A172 (cell line): Measurements from ENCODE around the gene CTDSPL2. TPM values are rescaled to one million over a fixed set of nuclear protein-coding genes. Genes with fewer than 3 reads are reported as not detected.
"Not testable (repeated sequence)": the region's sequence is repeated elsewhere in the genome, so short reads cannot be mapped to it uniquely, and the experiment has no call there.

Experiments
- DNase-seq: peaks from one replicate; pipeline ENCODE4 v3.0.0-alpha.2; 2015; ENCODE audit warnings: low spot score
- total RNA-seq: library from RNA; depleted of rRNA; stranded (reverse); fragments of >200 nt; shearing (Covaris generic); gene quantifications from 2 replicates; pipeline ENCODE4 v1.2.3, GENCODE V29; 2014

CTDSPL2 gene
- total RNA-seq, 1 experiment from 2014 or later = 48.7 TPM

GRCh38 chr15:44485880-44486279, 58.5 kb downstream of the CTDSPL2 start:
- no peak for DNase-seq

DNA sequence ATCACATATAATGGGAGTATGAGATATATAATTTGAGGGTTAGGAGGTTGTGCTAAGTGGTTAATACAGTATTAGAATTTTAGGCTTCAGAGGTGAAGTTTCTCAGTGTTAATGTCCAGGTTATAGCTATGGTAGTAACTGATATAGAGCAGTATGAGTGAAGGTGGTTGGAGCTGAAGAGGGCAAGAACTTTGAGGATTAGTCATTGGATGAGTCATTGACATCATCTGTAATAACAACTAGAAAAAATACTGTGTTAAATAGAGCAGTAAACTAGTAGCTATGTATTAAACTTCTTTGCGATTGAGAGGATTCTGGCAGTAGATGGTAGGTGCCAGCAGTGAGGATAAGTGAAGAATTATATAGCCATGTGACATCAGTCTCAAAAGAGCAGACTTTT, 62.0 kb downstream of the CTDSPL2 start:
- peak; percentile 88 for DNase-seq

- no peak for DNase-seq
Observed at GRCh38 chr15:44490622-44491021, 63.2 kb downstream of the CTDSPL2 start.

GRCh38 chr15:44492040-44492439, 64.6 kb downstream of the CTDSPL2 start:
- DNase-seq = no peak

GRCh38 chr15:44492672-44493071, 65.2 kb downstream of the CTDSPL2 start:
- no peak for DNase-seq

DNA sequence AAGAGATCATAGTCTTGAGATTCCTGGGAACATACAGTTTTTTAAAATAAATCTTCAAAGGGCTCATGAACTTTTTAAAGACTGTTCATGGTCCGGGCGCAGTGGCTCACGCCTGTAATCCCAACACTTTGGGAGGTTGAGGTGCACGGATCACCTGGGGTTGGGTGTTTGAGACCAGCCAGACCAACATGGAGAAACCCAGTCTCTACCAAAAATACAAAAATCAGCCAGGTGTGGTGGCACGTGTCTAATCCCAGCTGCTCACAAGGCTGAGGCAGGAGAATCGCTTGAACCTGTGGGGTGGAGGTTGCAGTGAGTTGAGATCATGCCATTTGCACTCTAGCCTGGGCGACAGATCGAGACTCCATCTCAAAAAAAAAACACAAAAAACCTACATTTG, 68.1 kb downstream of the CTDSPL2 start:
- DNase-seq = no peak

DNA sequence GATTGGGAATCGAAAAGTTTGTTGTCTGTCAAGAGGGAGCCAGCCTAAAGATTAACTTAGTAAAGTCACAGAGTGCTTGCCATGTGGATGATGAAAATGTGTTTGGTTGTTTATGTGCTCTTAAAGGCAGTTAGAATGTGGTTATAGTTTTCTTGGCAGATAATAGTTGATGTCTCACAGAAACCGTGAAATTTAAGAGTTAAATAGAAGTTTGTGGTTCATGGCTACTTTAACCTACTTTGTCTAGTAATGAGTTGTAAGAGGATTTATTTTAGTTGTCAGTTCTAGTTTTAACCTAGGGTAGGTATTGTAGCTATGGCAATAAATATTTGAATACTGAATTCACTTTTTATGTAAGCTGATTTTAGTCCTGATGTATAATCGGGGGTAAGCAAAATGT, 73.1 kb downstream of the CTDSPL2 start:
- no peak for DNase-seq

DNA sequence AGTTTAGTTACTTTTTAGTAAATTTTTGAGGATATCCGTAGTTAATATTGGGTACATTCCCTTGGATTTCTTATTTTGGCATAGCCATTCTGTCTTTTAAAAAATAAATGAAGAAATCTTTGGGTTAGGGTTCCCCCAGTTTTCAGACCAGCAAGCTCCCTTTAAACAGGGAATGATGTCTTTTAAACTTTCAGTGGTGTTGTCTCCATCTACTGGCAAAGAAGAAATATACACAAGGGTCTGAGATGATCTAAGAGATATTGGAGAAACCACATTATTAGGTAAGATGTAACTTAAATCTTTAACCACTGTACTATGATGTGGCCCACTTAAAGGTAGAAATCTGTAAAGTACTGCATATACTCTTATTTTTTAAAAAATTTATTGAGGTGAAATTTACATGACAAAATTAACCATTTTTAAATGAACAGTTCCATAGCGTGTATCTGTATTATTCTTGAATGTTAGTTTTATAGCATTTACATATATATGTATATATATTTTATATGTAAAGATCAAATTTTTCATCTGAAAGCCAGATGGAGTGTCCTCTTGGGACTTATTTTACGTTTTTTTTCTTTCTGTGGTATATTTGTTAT, 74.4 kb downstream of the CTDSPL2 start:
- peak; percentile 26 for DNase-seq

- DNase-seq = no peak
Observed at GRCh38 chr15:44516436-44516835, 89.0 kb downstream of the CTDSPL2 start.

DNA sequence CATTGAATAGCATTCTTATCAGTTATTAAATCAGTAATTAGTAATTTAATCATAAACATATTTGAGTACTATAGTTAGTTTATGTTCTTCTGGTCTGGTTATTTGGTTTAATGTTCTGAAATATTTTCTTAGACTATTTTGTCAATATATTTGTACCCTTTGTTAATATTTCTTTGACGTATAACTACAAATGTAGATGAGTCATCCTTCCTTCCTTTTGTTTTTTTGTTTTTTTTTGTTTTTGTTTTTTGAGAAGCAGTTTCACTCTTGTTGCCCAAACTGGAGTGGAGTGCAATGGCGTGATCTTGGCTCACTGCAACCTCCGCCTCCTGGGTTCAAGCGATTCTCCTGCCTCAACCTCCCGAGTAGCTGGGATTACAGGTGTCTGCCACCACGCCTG, 92.1 kb downstream of the CTDSPL2 start:
- DNase-seq = no peak

- DNase-seq = no peak
Observed at GRCh38 chr15:44525018-44525417, 97.6 kb downstream of the CTDSPL2 start.

DNA sequence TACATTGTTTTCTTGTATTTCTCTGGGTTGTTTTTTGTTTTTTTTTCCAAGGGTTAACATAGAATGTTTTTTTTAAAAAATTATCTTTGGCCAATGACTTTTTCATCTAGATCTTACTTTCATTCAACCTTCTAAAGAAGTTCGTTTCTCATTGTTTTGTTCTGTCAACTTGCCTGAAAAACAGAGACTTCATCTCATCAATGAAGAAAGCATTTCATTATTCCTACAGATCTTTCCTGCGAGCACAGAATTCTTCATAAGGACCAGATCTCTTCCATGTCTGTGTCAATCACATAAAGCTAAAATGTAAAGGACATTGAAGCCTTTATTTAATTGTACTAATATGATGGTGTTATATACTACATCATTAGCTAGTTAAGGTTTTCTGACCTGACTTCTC, 99.8 kb downstream of the CTDSPL2 start:
- DNase-seq = no peak

GRCh38 chr15:44529864-44530604, 102.6 kb downstream of the CTDSPL2 start:
- DNase-seq = no peak

DNA sequence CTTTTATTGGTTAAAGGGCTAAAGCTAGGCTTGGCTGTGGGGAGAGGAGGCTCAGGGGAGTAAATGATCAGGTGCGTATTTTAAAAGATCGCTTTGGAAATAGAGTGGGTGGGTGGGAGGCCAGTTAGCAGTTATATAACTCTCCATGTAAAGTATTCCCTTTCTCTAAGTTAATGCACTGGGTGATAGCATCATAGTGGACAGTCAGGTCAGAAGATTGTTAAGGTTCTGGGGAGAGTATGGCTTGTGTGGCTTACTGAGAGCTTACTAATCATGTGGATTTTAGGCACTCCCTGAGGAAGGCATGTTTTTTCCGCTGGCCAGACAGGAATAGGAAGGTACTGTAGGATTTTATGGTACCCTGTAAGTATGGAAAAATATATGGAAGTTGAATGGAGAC, 103.2 kb downstream of the CTDSPL2 start:
- no peak for DNase-seq

- not testable (repeated sequence) for DNase-seq
Observed at GRCh38 chr15:44532275-44532674, 104.8 kb downstream of the CTDSPL2 start.

DNA sequence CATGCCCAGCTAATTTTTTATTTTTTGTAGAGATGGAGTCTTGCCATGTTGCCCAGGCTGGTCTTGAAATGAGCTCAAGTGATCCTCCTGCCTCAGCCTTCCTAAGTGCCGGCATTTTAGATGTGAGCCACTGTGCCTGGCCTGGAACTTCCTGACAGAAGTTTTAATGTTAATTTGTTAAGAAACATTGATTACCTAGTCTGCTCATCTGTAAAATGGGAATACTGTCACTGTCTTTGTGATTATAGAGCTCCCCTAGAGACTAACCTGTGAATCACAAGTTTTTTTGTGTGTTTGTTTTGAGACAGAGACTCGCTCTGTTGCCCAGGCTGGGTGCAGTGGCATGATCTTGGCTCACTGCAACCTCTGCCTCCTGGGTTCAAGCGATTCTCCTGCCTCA, 105.3 kb downstream of the CTDSPL2 start:
- DNase-seq = no peak

- no peak for DNase-seq
Observed at GRCh38 chr15:44535092-44535491, 107.7 kb downstream of the CTDSPL2 start.

GRCh38 chr15:44535523-44536301, 108.3 kb downstream of the CTDSPL2 start:
- peak; percentile 34 for DNase-seq

DNA sequence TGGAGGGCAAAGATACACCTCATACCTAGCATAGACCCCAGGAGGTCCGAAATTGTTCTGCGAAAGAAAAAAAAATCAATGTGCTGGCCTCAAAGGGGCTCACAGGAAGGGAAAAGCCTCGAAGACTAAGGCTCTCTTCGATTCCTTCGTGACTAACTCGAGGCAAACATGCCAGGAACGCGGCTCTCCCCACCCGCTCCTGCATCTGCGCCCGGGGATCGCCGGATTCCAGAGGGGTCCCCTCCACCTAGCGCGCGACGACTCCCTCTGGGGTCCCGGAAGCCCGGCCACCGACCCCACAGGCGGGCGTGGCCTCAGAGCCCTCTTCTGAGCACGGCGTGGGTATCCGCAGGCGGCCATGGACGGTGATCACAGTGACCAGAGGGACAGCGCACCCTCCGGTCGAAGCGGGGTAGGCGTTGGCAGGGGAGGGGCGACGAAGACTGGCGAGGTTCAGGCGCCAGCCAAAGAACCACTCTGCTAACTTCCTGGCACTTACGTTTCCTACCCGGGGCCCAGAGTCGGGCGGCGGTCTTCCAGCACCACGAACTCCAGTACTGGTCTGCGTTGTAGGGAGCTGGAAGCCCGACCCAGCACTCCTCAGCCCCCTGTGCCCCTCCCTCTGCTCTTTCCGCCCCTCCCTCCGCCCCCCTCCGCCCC, 109.0 kb downstream of the CTDSPL2 start:
- DNase-seq = peak; percentile 89

DNA sequence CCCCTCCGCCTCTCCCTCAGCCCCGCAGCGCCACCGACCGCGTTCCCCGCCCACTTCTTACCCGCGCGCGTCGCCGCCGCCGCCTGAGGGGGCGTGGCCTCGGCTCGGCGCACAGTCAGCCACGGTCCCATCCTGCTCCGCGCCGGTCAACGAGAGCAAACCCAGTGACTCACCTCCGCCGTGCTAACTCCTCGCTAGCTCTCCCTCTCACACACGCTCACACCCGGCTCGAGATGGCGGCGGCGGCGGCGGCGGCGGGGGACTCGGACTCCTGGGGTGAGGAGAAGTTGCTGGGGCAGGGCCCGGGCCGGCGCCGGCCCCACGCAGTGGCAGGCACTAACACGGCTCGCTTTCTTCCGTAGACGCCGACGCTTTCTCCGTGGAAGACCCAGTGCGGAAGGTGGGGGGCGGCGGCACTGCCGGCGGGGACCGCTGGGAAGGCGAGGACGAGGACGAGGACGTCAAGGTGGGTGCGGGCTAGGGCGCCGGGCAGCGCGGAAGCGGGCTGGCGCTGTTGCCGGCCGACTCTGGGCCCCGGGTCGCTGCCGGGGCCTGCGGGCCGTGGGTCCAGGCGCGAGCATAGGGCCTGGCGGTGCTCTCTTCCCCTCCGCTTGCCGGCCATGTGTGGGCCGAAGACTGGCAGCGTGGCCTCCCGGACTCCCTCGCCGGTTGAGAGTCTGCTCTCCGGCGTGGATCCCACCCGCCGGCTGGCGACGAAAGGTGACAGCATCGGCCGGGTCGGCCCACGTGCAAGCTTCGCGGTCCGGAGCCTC, 109.7 kb downstream of the CTDSPL2 start, which contains the start of gene EIF3J:
Gene EIF3J (plus strand): TSS at position 186 of the 773 bp plus-strand sequence. CDS start 48 bp downstream, at position 234.
- peak; percentile 93 for DNase-seq

DNA sequence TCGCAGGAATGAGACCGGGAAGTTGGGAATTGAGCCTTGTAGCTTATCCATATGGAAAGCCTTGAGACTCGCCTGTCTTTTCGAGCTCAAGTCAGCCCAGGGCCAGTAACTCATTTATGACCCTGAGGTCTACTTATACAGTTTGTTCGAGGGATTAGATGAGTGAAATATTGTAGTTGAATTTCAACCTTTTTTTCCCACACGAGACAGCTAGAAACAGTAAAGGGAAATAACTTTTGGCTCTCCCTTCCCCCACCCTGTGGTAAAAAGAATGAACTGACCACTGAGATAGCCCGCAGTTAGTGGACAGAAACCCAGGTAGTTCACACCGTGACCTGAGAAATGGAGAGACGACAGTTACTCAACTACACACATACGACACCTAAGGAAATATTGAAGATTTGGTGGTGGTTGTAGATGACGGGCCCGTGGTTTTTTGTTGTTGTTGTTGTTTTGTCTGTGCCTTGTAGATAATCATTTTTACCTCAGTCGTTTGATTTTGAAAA, 110.4 kb downstream of the CTDSPL2 start:
- DNase-seq = peak; percentile 22
